ENCODE data around the gene ZNF493.

The ZNF493 gene

DNA sequence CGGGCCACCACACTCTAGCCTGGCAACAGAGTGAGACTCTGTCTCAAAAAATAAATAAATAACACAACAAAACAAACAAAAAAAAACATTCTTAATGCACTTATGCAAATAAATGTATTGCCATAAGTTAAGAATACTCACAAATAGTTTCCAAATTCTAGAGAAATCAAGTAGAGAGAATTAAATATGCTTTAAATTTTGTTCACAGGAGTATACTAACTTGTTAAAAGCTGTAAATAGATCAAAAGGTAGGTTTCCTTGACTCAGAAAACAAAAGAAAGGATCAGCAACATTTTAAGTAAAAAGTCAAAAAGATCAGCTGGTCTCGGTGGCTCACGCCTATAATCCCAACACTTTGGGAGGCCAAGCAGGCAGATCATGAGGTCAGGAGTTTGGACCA lies 58.0 kb downstream of the ZNF493 start:
- DNase-seq (ENCODE audit: low spot score) = no peak
- H3K27ac ChIP-seq = no peak overlapping the region
- CTCF ChIA-PET = no interaction called here
- TF ChIP-seq, protein P1, sequence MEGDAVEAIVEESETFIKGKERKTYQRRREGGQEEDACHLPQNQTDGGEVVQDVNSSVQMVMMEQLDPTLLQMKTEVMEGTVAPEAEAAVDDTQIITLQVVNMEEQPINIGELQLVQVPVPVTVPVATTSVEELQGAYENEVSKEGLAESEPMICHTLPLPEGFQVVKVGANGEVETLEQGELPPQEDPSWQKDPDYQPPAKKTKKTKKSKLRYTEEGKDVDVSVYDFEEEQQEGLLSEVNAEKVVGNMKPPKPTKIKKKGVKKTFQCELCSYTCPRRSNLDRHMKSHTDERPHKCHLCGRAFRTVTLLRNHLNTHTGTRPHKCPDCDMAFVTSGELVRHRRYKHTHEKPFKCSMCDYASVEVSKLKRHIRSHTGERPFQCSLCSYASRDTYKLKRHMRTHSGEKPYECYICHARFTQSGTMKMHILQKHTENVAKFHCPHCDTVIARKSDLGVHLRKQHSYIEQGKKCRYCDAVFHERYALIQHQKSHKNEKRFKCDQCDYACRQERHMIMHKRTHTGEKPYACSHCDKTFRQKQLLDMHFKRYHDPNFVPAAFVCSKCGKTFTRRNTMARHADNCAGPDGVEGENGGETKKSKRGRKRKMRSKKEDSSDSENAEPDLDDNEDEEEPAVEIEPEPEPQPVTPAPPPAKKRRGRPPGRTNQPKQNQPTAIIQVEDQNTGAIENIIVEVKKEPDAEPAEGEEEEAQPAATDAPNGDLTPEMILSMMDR (conservative IDR thresholded peaks at IDR 0.05; ENCODE audit: low read depth) = no peak
- POLR2A ChIA-PET (ENCODE audit: low non-redundant PET) = no interaction called here

DNA sequence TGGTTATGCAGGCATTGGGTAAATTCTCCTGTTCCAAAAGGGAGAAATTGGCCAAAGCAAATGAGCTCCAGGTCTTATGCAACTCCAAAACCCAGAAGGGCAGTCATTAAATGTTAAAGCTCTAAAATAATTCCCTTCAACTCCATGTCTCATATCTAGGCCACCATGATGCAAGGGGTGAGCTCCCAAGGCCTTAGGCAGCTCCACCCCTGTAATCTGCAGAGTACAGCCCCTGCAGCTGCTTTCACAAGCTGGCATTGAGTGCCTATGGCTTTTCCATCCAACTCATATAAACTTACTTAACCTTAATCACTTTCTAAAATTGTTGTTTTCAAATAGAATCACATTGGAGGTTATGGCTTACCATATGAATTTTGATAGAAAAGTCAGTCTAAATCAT lies 63.8 kb downstream of the ZNF493 start:
- TF ChIP-seq, protein P1 (conservative IDR thresholded peaks at IDR 0.05; ENCODE audit: low read depth) = no peak
- ChIA-PET POLR2A (ENCODE audit: low non-redundant PET) (no interaction called here), CTCF (no interaction called here)
- no peak overlapping the region for H3K27ac ChIP-seq
- DNase-seq (ENCODE audit: low spot score) = no peak

DNA sequence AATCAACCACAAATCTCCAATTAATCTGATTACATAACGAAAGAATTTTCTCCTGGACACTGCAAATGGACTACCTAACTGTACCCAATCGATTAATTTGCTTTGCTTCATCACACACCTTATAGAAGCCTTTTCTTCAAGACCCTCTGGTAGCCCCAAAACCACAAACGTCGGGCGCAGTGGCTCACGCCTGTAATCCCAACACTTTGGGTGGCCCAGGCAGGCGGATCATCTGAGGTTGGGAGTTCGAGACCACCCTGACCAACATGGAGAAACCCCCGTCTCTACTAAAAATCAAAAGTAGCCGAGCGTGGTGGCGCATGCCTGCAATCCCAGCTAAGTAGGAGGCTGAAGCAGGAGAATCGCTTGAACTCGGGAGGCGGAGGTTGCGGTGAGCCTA lies 65.6 kb downstream of the ZNF493 start:
- no peak for DNase-seq (ENCODE audit: low spot score)
- CTCF ChIA-PET = interaction anchor here (0.6 kb wide), 1 partner anchor 39 kb away, joined by 5 read pairs; no protein-coding TSS in a partner anchor
- TF ChIP-seq, protein P1 (conservative IDR thresholded peaks at IDR 0.05; ENCODE audit: low read depth) = no peak
- H3K27ac ChIP-seq = no peak overlapping the region
- POLR2A ChIA-PET (ENCODE audit: low non-redundant PET) = no interaction called here

DNA sequence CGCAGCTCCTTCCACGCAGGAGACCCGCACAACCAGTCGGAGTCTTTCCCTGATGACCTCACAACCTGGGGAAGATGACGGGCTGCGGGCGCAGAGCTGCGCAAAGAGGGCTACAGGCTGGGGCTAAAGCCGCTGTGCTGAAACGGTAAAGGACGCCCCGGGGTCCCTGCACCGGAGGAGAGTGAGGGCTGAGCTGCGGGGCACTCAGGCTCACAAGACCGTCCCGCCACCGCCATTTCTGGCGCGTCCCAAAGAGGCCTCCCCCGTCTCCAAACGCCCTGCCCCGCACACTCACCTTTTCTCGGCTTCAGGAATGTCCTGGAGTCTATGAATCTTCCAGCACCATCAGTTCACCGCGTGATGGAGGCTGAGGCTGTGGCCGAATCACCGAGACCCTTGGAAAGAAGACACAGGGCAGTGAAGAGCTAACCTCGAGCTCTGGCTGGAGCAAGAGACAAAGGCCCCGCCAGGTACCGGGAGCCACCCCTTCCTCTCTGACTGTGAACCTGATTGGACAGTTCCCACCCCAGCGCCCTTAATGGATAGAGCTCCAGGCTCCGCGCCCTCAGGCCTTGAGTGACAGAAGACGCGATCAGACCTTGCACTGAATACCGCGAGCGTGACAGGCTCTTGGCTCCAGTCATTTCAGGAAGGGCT lies 66.6 kb downstream of the ZNF493 start:
- TF ChIP-seq, protein P1 (conservative IDR thresholded peaks at IDR 0.05; ENCODE audit: low read depth) = no peak
- no peak overlapping the region for H3K27ac ChIP-seq
- ChIA-PET CTCF (interaction anchor here (0.6 kb wide), 1 partner anchor 858 kb away, joined by 5 read pairs; no protein-coding TSS in a partner anchor), POLR2A (ENCODE audit: low non-redundant PET) (no interaction called here)
- DNase-seq (ENCODE audit: low spot score) = peak; percentile 60

DNA sequence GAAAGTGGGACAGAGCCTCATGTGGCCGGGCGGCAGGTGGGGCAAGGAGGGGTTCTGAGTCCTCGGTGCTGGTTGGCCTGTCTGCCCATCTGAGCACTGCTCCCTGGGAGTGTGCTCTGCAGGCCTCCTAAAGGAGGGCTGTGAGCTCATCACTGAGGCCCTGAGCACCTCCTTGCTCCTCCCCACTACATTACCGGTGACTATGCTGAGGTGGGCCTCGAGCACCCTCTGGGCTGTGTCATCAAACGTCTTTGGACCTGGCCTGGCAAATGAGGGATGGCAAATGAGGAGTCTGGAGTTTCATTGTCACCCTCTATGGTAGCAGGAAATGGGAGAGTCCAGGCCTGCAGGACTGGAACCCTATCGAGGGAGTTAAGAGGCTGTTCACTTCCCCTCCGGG lies 69.7 kb downstream of the ZNF493 start:
- POLR2A ChIA-PET (ENCODE audit: low non-redundant PET) = no interaction called here
- H3K27ac ChIP-seq = no peak overlapping the region
- TF ChIP-seq, protein P1 (conservative IDR thresholded peaks at IDR 0.05; ENCODE audit: low read depth) = no peak
- DNase-seq (ENCODE audit: low spot score) = no peak
- CTCF ChIA-PET = no interaction called here

DNA sequence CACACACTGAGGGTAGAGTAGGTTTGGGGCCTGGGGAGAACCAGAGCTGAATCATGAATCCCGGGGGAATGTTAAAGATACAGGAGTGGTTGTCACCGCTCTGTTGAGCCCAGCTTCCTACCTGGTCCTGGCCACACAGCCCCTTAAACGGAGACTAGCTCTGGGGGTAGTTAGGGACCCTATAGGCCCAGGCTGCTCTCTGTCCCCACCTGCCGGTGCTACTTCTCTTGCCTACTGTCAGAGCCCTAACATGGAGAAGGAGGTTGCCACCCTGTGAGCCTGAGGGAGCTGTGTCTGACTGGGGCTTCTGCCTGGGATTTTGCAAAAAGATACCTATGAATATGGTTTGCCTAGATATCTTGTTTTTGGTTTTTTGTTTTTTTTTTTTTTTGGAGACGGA lies 71.9 kb downstream of the ZNF493 start:
- TF ChIP-seq, protein P1 (conservative IDR thresholded peaks at IDR 0.05; ENCODE audit: low read depth) = no peak
- no peak overlapping the region for H3K27ac ChIP-seq
- ChIA-PET CTCF (no interaction called here), POLR2A (ENCODE audit: low non-redundant PET) (no interaction called here)
- no peak for DNase-seq (ENCODE audit: low spot score)
